ENCODE results near the gene BOK. TPM values are rescaled to one million over a fixed set of nuclear protein-coding genes. Genes with fewer than 3 reads are reported as not detected.

BOK gene
- total and polyA plus RNA-seq, 9 of the 15 experiments (the other 6 are each of a cell fraction or from before 2014, with no cell fraction given) = 0.03 to 3.3 (median 2.0) TPM; not detected in 1

DNA sequence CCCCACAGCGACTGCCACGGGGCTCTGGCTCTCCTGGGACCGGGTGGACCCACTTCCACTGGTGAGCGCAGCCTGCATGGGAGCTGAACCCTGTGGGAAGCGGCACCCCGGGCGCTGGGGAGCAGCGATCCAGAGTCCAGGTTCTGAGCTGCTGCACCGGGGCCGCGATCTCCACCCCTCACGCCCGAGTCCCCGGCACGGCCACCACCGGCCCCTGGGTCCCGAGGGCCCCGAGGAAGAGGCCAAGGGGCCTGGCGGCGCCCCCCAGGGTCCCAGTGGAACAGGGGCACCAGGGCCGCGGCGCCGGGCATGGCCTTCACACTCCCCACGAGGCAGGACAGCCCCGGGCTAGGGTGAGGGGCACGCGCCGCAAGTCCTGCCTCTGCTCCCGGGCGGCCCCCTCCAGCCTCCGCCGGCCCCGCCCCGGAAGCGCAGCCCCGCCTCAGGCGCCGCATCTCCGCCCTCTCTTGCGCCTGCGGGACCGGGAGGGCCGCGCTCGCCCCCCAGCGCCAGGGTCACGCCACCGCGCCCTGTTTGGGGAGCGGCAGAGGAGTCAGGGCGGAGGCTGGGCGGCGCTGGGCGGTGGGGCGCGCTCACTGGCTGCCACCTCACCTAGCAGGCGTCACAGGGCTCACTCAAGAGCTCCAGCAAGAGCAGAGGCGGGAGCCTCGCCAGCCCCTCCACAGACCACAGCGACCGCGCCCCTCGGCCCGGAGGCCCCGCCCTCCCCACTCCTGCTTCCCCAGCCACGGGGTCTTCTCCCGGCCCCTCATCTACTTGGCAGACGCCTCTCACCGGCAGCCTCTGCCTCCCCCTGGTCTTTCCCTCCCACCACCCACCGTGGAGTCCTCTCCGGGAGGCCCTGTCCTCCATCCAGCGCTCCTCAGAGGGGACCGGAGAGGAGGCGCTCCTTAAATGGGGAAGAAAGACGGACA is 51.6 kb downstream of the BOK start:
- peaks cover 40% of the 10 kb centered on the region; the same call in 2 of the 3 replicates for H3K36me3 ChIP-seq (ENCODE audit: control insufficient read depth, insufficient read depth, low read length)
- no peaks in the 10 kb centered on the region for H3K9me3 ChIP-seq (replicated peaks; ENCODE audit: control insufficient read depth, insufficient read depth, low read depth, low read length)
- H3K9ac ChIP-seq (ENCODE audit: insufficient read depth in 1 of 2, low read depth in 2 of 2, low read length in 2 of 2) = peak overlapping the region; percentile 63 to 88
- ChIA-PET CTCF (ENCODE audit: low intra/inter-chr PET ratio) (no interaction called here), POLR2A (interaction anchor here (0.8 to 1.6 kb wide), 3 partner anchors 8 to 18 kb away, joined by 3 to 6 read pairs (median 4); no protein-coding TSS in a partner anchor)
- peak overlapping the region; percentile 51 for H3K4me3 ChIP-seq
- peak overlapping the region; percentile 63 for H3K4me2 ChIP-seq (ENCODE audit: insufficient read depth, low read length)
- ATAC-seq = peak; percentile 100
- H3K27me3 ChIP-seq (ENCODE audit: control insufficient read depth in 2 of 2, insufficient read depth in 2 of 2, low read length in 2 of 2) = no peaks in the 10 kb centered on the region
- intact Hi-C loops (cut with micrococcal nuclease) = loop anchor here (2.0 kb wide), 1 partner anchor 253 kb away; the partner anchor contains the start of gene FARP2
- peak overlapping the region; percentile 74 for H3K27ac ChIP-seq (ENCODE audit: extremely low read depth, low read depth, low read length)
- H3K9me1 ChIP-seq (ENCODE audit: control insufficient read depth, insufficient read depth, low read length) = no peaks in the 10 kb centered on the region
- H3K79me2 ChIP-seq (ENCODE audit: control insufficient read depth, insufficient read depth, low read length) = peaks cover 41% of the 10 kb centered on the region
- H4K20me1 ChIP-seq (replicated peaks; ENCODE audit: control insufficient read depth, insufficient read depth, low read length) = no peaks in the 10 kb centered on the region
- peak; percentile 87 to 90 (median 90) for DNase-seq (ENCODE audit: extremely low read depth in 1 of 4, low spot score in 3 of 4)
- BruUV-seq (replicated peaks) = no TSS peak
- peak overlapping the region; percentile 63; the same call in 1 of the 2 replicates for H2AFZ ChIP-seq (ENCODE audit: low read depth, low read length)
- FAIRE-seq = peak; percentile 58
- WGBS (ENCODE audit: insufficient coverage, low coverage, missing lambda C conversion rate) = 21% methylated on average over 12 of the region's 76 CpGs
- in situ Hi-C loops (cut with MboI) = no loop called here
- H3K4me1 ChIP-seq (replicated peaks in 1 of 2; ENCODE audit: control insufficient read depth in 2 of 2, insufficient read depth in 2 of 2, low read length in 2 of 2) = peaks cover 0 to 23% of the 10 kb centered on the region in 2 experiments; a peak in 3 of 5 replicates
- TF ChIP-seq CBX2 (IDR thresholded peaks at IDR 0.05; ENCODE audit: insufficient read depth, low read length, poor library complexity, severe bottlenecking) (no peak), CCNT2 (IDR thresholded peaks at IDR 0.05; ENCODE audit: borderline replicate concordance, extremely low read depth, insufficient read length, low read depth, low read length) (peak; percentile 76), MAFK (IDR thresholded peaks at IDR 0.05; ENCODE audit: low read length) (no peak), FOXJ3 (CRISPR knock-in tag; IDR thresholded peaks at IDR 0.05) (no peak), JUN (IDR thresholded peaks at IDR 0.05; ENCODE audit: borderline replicate concordance, low read depth, low read length) (0 out of 2 replicates have a peak, but pooled peaks have one; percentile 25), JUN (CRISPR knock-in tag; IDR thresholded peaks at IDR 0.05; ENCODE audit: borderline replicate concordance) (no peak), NFYB (IDR thresholded peaks at IDR 0.05; ENCODE audit: extremely low read depth, insufficient read length) (no peak), THRAP3 (IDR thresholded peaks at IDR 0.05; ENCODE audit: borderline replicate concordance) (no peak), ZNF232 (CRISPR knock-in tag; IDR thresholded peaks at IDR 0.05) (no peak), ZBTB7A (IDR thresholded peaks at IDR 0.05; ENCODE audit: borderline replicate concordance, control insufficient read depth, low read depth, low read length) (peak; percentile 44; the same call in 1 of the 2 replicates), RBFOX2 (IDR thresholded peaks at IDR 0.05; ENCODE audit: low read depth, low read length) (peak; percentile 57), FUS (optimal IDR thresholded peaks at IDR 0.05; ENCODE audit: low read depth, low read length) (no peak), FOSL1 (tag; conservative IDR thresholded peaks at IDR 0.05) (no peak)
- TF ChIP-seq, protein P1, sequence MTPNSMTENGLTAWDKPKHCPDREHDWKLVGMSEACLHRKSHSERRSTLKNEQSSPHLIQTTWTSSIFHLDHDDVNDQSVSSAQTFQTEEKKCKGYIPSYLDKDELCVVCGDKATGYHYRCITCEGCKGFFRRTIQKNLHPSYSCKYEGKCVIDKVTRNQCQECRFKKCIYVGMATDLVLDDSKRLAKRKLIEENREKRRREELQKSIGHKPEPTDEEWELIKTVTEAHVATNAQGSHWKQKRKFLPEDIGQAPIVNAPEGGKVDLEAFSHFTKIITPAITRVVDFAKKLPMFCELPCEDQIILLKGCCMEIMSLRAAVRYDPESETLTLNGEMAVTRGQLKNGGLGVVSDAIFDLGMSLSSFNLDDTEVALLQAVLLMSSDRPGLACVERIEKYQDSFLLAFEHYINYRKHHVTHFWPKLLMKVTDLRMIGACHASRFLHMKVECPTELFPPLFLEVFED (CRISPR knock-in tag; conservative IDR thresholded peaks at IDR 0.05) = no peak
- TF ChIP-seq, protein P2, sequence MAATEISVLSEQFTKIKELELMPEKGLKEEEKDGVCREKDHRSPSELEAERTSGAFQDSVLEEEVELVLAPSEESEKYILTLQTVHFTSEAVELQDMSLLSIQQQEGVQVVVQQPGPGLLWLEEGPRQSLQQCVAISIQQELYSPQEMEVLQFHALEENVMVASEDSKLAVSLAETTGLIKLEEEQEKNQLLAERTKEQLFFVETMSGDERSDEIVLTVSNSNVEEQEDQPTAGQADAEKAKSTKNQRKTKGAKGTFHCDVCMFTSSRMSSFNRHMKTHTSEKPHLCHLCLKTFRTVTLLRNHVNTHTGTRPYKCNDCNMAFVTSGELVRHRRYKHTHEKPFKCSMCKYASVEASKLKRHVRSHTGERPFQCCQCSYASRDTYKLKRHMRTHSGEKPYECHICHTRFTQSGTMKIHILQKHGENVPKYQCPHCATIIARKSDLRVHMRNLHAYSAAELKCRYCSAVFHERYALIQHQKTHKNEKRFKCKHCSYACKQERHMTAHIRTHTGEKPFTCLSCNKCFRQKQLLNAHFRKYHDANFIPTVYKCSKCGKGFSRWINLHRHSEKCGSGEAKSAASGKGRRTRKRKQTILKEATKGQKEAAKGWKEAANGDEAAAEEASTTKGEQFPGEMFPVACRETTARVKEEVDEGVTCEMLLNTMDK (IDR thresholded peaks at IDR 0.05; ENCODE audit: borderline replicate concordance, insufficient read depth, low read depth, low read length, poor library complexity, severe bottlenecking) = no peak

All from K562 (cell line).